BE2C (cell line): ENCODE data around the gene COL18A1.

ENCODE experiments used
- DNase-seq: peaks from one replicate; pipeline ENCODE4 v3.0.0-alpha.2; 2020
- H3K27me3 ChIP-seq: fragments of 250-450 bp; sonication (Bioruptor Pico); 2 replicates; pipeline ENCODE4 v1.5.1; 2020; ENCODE audit warnings: mild to moderate bottlenecking
- H3K36me3 ChIP-seq: fragments of 250-450 bp; sonication (Bioruptor Pico); 2 replicates; pipeline ENCODE4 v1.5.1; 2020; ENCODE audit warnings: mild to moderate bottlenecking
- H3K4me1 ChIP-seq: fragments of 250-450 bp; sonication (Bioruptor Pico); 2 replicates; pipeline ENCODE4 v1.5.1; 2020
- H3K4me3 ChIP-seq: 2 replicates; pipeline ENCODE4 v1.5.1; 2011; ENCODE audit warnings: low read depth, low read length
- H3K9me3 ChIP-seq: fragments of 250-450 bp; sonication (Bioruptor Pico); 2 replicates; pipeline ENCODE4 v1.5.1; 2020
- CTCF ChIP-seq: IDR thresholded peaks from 2 replicates; pipeline ENCODE4 v1.5.1; 2012; ENCODE audit warnings: mild to moderate bottlenecking, low read depth, low read length

Gene COL18A1

DNA sequence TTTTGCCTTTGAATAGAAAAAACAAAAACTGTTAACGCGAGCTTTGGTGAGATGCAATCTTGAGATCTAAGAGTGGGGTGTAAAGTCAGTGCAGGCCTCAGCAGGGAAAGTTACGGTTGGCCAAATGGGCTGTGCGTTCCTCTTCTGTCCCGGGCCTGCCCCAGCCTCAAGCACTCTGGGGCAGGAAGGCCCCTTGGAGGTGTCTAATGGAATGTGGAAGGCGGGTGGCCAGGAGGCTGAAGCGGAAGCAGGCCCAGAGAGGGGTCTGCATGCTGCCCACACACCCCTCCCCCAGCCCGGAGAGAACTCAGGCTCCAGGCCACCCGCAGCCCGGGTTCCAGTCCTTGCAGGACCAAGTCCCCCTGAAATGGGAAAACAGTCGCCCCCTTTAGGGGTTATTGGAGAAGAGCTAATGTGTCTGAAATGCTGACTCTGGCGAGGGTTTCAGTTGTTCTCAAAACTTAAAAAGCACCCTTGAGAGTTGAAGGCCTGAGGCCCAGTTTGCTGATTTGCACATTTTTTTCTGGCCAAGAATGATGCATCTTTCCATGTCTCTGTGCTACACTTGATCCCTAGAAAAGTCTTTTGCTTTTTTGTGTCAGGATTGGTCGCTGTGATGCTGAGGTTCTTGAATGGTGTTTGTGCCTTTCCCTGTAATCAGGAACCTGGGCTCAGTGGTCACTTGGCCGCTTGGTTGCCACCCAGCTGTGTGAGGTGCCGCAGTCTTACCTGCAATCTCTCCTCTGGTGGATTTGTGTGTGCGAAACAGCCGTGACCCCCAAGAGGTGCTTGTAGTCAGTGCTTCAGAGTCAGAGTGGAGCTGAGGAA lies 2.0 kb downstream of the COL18A1 start:
- H3K9me3 ChIP-seq, result no peaks in the 10 kb centered on the region
- peaks cover 4% of the 10 kb centered on the region for H3K4me1 ChIP-seq
- no peak overlapping the region for H3K4me3 ChIP-seq
- no peaks in the 10 kb centered on the region for H3K36me3 ChIP-seq
- peaks cover 31% of the 10 kb centered on the region for H3K27me3 ChIP-seq
- TF ChIP-seq CTCF, result 0 out of 2 replicates have a peak, but pooled peaks have one; percentile 1
- DNase-seq, result no peak

- 0 out of 2 replicates have a peak, but pooled peaks have one; percentile 18 for TF ChIP-seq CTCF
- Histone ChIP-seq H3K9me3 (no peaks in the 10 kb centered on the region), H3K4me1 (peaks cover 4% of the 10 kb centered on the region), H3K4me3 (no peak overlapping the region), H3K36me3 (no peaks in the 10 kb centered on the region), H3K27me3 (peaks cover 25% of the 10 kb centered on the region)
- no peak for DNase-seq
Observed at GRCh38 chr21:45407629-45408247, 2.8 kb downstream of the COL18A1 start.

- Histone ChIP-seq H3K9me3 (no peaks in the 10 kb centered on the region), H3K27me3 (peaks cover 24% of the 10 kb centered on the region), H3K36me3 (no peaks in the 10 kb centered on the region), H3K4me3 (no peak overlapping the region), H3K4me1 (peaks cover 4% of the 10 kb centered on the region)
- no peak for TF ChIP-seq CTCF
- no peak for DNase-seq
Observed at GRCh38 chr21:45408271-45408791, 3.4 kb downstream of the COL18A1 start.

GRCh38 chr21:45408801-45409261 lies 3.9 kb downstream of the COL18A1 start:
- DNase-seq, result no peak

DNA sequence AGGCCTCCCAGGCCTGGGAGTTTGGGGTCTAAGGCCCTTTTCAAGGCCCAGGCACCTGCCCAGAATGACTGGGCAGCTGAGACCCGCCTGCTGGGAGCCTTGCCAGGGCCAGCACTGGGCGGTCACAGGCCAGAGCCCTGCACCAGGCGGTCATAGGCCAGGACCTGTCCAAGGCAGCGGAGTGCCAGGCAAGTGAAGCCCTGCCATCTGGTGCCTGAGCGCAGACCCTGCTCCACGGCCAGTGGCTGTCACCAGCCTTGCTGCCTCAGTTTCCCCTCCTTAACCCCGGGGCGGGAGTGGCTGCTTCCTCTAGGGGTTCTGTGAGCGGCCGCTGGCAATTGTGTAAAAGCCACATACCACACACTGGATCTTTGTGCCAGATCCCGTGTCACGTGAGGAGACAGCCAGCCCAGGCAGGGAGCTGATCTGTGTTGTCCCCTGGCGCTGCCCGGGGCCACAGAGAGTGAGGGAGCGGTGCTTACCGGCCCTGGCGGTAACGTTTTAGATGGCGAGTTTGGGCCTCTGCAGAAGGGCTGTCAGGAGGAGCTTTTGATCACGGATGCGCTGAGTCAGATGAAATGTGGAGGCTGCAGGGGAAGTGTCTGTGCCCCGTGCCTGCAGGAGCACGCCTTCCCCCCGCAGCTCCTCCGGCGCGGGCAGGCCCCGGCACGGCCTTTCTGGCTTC lies 4.6 kb downstream of the COL18A1 start:
- no peaks in the 10 kb centered on the region for H3K9me3 ChIP-seq
- H3K36me3 ChIP-seq, result no peaks in the 10 kb centered on the region
- TF ChIP-seq CTCF, result no peak
- DNase-seq, result no peak
- H3K4me3 ChIP-seq, result no peak overlapping the region
- H3K4me1 ChIP-seq, result peaks cover 4% of the 10 kb centered on the region
- H3K27me3 ChIP-seq, result peaks cover 11% of the 10 kb centered on the region

More at GRCh38 chr21:45408801-45409261, 3.9 kb downstream of the COL18A1 start:
- Histone ChIP-seq H3K4me3 (no peak overlapping the region), H3K36me3 (no peaks in the 10 kb centered on the region), H3K27me3 (peaks cover 19% of the 10 kb centered on the region), H3K9me3 (no peaks in the 10 kb centered on the region), H3K4me1 (peaks cover 4% of the 10 kb centered on the region)
- no peak for TF ChIP-seq CTCF
